ENCODE measurements around the gene CACNG5. TPM values are rescaled to one million over a fixed set of nuclear protein-coding genes. Genes with fewer than 3 reads are reported as not detected.

CACNG5 gene
- total RNA-seq, 1 donor from 2014 or later = not detected

Other genes starting within 250 kb of the CACNG5 start
- not detected in 2 replicates for gene CACNG4, start 129.6 kb downstream of the CACNG5 start, total RNA-seq
- gene CACNG1, start 209.4 kb downstream of the CACNG5 start, total RNA-seq = not detected in 2 replicates